Measurements from ENCODE around the gene PCSK6.

DNA sequence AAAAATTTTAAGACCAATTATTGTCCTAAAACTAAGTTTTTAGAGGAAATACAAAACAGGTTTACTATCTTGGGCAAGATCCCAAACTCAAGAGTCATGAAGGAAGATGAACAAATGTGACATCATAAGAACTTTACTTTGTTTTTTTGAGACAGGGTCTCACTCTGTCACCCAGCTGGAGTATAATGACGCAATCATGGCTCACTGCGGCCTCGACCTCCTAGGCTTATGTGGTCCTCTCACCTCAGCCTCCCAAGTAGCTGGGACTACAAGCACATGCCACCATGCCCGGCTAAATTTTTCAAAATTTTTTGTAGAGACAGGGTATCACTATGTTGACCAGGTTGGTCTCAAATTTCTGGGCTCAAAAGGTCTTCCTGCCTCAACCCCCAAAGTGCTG is 69.3 kb downstream of the PCSK6 start:
- TF ChIP-seq, protein P1, sequence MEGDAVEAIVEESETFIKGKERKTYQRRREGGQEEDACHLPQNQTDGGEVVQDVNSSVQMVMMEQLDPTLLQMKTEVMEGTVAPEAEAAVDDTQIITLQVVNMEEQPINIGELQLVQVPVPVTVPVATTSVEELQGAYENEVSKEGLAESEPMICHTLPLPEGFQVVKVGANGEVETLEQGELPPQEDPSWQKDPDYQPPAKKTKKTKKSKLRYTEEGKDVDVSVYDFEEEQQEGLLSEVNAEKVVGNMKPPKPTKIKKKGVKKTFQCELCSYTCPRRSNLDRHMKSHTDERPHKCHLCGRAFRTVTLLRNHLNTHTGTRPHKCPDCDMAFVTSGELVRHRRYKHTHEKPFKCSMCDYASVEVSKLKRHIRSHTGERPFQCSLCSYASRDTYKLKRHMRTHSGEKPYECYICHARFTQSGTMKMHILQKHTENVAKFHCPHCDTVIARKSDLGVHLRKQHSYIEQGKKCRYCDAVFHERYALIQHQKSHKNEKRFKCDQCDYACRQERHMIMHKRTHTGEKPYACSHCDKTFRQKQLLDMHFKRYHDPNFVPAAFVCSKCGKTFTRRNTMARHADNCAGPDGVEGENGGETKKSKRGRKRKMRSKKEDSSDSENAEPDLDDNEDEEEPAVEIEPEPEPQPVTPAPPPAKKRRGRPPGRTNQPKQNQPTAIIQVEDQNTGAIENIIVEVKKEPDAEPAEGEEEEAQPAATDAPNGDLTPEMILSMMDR (IDR thresholded peaks at IDR 0.05; ENCODE audit: poor library complexity, severe bottlenecking): no peak
- TF ChIP-seq EZH2 (IDR thresholded peaks at IDR 0.05; ENCODE audit: borderline replicate concordance, insufficient read depth, low read length, poor library complexity, severe bottlenecking) (no peak), RAD21 (conservative IDR thresholded peaks at IDR 0.05) (no peak)
- TF ChIP-seq, protein P2, sequence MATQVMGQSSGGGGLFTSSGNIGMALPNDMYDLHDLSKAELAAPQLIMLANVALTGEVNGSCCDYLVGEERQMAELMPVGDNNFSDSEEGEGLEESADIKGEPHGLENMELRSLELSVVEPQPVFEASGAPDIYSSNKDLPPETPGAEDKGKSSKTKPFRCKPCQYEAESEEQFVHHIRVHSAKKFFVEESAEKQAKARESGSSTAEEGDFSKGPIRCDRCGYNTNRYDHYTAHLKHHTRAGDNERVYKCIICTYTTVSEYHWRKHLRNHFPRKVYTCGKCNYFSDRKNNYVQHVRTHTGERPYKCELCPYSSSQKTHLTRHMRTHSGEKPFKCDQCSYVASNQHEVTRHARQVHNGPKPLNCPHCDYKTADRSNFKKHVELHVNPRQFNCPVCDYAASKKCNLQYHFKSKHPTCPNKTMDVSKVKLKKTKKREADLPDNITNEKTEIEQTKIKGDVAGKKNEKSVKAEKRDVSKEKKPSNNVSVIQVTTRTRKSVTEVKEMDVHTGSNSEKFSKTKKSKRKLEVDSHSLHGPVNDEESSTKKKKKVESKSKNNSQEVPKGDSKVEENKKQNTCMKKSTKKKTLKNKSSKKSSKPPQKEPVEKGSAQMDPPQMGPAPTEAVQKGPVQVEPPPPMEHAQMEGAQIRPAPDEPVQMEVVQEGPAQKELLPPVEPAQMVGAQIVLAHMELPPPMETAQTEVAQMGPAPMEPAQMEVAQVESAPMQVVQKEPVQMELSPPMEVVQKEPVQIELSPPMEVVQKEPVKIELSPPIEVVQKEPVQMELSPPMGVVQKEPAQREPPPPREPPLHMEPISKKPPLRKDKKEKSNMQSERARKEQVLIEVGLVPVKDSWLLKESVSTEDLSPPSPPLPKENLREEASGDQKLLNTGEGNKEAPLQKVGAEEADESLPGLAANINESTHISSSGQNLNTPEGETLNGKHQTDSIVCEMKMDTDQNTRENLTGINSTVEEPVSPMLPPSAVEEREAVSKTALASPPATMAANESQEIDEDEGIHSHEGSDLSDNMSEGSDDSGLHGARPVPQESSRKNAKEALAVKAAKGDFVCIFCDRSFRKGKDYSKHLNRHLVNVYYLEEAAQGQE (IDR thresholded peaks at IDR 0.05; ENCODE audit: borderline replicate concordance): no peak

Data from neural cell (in vitro differentiated cells).